Measurements from ENCODE around the gene HDGF.
"Not testable (repeated sequence)": the region's sequence is repeated elsewhere in the genome, so short reads cannot be mapped to it uniquely, and the experiment has no call there.

HDGF gene

GRCh38 chr1:156767101-156767878, 15.8 kb upstream of the HDGF start, which contains the start of gene PRCC:
TSS of gene PRCC (plus strand) at chr1:156767535. CDS start at chr1:156767772, 237 bp downstream.
- peak; percentile 99 for DNase-seq (ENCODE audit: low spot score)

DNA sequence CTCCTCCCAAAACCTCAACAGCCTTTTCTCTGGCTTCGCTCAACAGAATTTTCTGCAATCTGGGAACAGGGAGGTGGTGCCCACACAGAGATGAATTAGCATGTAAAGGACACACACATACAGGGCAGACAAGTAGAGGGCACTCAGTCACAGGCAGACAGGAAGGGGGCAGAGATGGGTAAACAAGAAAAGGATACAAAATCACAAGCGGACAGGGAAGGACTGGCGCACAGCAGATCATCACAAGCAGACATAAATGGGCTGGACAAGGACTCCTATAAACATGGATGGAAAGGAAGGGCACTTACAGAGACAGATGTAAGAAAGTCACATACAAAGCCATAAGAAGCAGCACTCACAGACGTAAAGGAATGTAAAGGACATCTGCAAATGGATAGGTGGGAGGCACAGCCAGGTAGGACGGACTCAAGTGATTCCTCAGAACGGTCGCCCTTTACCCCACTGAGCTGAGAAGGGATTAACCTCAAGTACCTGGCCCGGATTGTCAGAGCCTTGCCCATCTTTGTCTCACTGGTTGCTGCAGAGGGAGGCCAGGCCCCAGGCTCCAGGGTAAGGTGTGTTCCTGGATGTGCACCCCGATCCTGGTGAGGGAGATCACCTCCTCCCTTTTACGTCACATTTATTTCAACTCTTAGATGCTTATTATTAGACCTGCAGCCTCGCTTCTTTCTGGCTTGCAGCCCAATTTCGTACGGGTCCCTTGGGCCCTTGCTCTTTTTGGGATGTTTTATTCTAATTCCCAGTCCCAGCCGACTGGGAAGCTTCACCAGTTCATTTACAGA, 15.0 kb upstream of the HDGF start:
- no peak for DNase-seq (ENCODE audit: low spot score)

DNA sequence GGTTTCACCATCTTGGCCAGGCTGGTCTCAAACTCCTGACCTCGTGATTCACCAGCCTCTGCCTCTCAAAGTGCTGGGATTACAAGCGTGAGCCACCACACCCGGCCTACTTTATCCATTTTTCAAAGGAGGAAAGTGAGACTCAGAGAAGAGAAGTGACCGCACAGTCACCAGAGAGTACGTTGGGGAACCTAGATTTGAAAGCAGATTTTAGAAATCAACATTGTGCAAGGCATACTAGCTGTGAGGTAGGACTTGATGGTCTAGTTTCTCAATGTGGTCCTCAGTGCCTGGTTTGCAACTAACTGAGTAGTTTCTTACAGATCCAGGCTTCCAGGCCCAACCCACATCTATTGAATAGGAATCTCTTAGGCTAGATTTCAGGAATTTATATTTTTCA, 14.2 kb upstream of the HDGF start:
- DNase-seq (ENCODE audit: low spot score), result no peak

- DNase-seq (ENCODE audit: low spot score), result not testable (repeated sequence)
Observed at GRCh38 chr1:156765136-156765535, 13.7 kb upstream of the HDGF start.

GRCh38 chr1:156760796-156761104, 9.3 kb upstream of the HDGF start:
- no peak for DNase-seq (ENCODE audit: low spot score)

- DNase-seq (ENCODE audit: low spot score), result no peak
Observed at GRCh38 chr1:156760092-156760795, 8.8 kb upstream of the HDGF start.

DNA sequence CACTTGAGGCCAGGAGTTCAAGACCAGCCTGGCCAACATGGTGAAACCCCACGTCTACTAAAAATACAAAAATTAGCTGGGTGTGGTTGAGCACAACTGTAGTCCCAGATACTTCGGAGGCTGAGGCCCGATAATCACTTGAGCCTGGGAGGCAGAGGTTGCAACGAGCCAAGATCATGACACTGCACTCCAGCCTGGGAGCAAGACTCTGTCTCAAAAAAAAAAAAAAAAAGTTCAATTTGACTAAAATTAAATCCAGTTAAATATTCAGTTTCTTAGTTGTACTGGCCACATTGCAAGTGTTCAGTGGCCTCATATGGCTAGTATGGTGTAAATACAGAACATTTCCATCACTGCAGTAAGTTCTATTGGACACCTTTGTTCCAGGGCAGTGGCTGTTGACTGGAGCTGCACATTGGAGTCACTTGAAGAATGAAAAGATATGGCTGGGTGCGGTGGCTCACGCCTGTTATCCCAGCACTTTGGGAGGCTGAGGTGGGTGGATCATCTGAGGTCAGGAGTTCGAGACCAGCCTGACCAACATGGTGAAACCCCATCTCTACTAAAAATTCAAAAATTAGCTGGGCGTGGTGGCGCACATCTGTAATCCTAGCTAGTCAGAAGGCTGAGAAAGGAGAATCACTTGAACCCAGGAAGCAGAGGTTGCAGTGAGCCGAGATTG, 6.2 kb upstream of the HDGF start:
- not testable (repeated sequence) for DNase-seq (ENCODE audit: low spot score)

DNA sequence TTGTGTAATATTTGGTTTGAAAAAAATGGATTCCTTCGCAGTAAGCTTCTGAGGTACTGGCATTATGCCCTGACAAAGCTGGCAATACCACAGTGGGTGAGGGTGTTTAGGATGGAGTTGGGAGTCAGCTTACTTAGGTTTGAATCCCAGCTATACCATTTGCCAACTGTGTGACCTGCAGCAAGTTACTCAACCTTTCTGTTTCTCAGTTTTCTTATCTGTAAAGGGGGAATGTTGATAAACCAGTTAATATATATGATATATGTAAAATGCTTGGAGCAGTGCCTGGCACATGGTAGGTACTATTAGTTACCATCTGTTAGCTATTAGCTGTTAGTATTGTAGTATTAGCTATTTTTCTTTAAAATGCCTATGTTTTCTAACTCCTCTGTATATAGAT, 4.9 kb upstream of the HDGF start:
- no peak for DNase-seq (ENCODE audit: low spot score)

DNA sequence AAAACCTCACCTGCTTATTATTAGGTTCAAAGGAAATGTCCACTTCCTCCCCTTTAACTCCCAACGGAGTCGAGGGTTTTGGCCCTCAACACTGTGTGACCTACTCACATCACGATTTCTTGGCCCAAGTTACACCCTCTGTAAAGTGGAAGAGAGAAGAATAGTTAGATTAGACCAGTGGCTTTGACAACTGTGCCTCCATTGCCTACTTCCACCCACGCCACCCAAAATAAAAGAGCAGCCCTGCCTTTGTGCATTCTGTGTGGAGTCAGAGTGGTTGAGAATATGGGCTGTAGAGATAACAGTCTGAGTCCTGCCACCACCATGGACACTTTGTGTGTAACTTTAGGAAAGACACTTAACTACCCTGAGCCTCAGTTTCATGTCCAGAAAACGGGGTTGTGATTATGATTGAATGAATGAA, 4.1 kb upstream of the HDGF start:
- DNase-seq (ENCODE audit: low spot score), result no peak

DNA sequence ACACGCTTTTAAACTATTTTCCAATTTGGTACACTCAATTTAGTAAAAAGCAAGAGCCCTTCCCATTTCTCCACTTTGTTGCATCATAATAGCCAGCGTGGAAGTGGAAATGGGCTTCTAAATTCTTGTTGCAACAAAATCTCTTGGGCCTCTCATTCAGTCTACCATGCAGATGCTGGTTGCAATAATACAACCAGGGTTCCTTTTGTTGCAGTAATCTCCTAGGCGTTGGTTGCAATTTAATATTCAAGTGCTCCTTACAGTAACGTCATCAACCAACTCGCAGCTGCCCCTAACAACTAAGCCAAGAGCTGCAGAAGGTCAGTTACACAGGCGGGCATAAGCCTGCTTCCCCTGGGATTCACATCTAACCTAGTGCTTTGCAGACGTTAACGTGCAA, 2.7 kb upstream of the HDGF start:
- DNase-seq (ENCODE audit: low spot score), result no peak

DNA sequence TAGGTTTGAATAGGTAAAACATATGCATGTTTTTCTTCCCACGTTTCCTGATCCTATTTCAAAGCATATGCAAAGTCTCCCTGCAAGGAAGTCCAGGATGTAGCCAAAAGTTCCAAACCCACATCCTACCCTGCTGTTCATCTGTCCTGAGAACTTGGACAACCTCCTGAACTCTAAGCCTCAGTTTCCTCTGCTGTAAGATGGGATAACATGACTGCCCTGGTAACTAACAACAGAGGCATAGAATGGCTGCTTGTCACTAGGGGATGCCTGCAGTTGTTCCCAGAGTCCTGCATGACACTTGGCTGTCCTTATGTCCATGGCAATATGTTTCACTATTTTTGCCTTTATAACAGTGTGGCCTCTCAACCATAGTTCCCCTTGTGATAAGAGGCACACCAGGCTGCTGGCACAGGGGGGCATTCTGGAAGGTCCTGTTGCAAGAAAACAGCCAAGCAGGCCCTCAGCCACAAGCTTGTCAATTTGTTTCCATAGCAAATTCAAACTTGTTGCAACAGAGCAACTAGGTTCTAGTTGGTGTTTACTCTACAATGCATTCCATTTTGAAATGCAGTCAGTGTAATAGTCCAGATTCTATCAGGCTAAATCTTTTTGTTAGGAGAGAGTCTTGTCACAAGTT, 1.5 kb upstream of the HDGF start:
- no peak for DNase-seq (ENCODE audit: low spot score)

GRCh38 chr1:156751757-156752481, 444 bp upstream of the HDGF start:
- DNase-seq (ENCODE audit: low spot score), result peak; percentile 87

DNA sequence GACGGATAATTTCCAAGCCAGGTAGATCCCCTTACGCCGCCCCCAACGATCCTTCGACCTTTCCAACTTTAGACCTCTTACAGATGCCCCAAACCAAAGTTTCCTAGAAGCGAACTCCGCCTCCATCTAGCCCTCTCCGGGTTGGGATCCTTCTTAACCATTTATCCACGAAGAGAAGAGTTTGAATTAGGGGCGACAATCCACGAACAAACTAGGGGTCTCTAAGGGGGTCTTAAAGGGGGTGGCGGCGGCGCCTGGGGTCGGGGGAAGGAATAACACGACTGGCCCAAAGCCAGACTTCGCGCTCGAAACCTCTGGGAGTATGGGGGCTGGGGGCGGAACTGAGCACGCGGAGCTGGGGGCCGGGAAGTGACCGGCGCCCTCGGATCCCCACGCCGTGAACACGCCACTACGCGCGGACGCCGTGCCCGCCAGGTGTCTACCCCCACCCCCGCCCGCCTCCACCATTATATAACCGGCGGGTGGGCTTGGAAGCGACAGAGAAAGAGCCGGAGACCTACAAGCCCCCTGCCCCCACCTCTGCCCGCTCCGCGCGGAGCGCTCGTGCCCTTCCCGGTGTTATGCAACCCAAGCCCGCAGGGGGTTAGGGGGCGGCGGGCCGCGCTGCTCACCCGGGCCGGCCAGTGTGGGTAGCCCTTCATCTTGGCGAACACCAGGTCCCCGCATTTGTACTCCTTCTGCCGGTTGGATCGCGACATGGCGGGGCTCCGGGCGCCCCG, 594 bp downstream of the HDGF start:
- peak; percentile 26 for DNase-seq (ENCODE audit: low spot score)

- no peak for DNase-seq (ENCODE audit: low spot score)
Observed at GRCh38 chr1:156750191-156750672, 1.2 kb downstream of the HDGF start.

GRCh38 chr1:156749419-156750118, 1.9 kb downstream of the HDGF start:
- no peak for DNase-seq (ENCODE audit: low spot score)

- DNase-seq (ENCODE audit: low spot score), result peak; percentile 37
Observed at GRCh38 chr1:156748670-156749418, 2.6 kb downstream of the HDGF start.

GRCh38 chr1:156747742-156748669, 3.5 kb downstream of the HDGF start:
- DNase-seq (ENCODE audit: low spot score), result no peak
